ENCODE measurements around the gene AXIN1.
A peak's percentile ranks its signal among the peaks of the same experiment; 100 is the strongest.

The AXIN1 gene

DNA sequence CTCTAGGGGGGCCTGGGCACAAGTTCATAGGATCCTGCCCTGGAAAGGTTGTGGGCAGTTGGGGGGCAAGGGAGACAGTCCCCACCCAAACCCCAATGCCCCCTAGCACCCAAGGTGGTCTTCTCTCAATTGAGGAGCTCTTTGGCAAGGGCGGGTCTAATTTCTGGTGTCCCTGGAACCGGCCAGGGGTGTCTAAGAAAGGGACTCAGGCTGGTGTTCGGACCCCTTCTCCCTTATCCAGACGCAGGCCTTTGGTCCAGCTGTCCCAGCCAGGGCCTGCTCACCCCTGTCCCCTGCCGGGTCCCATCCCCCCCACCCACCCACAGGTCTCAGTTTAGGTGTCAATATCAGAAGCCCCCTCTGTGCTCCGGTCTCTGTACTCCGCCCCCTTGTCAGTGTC lies 73.0 kb downstream of the AXIN1 start:
- H3K4me3 ChIP-seq (ENCODE audit: low read depth, low read length), result no peak overlapping the region
- H3K27ac ChIP-seq, result no peak overlapping the region
- H3K9me3 ChIP-seq (ENCODE audit: control insufficient read depth, low read length), result no peaks in the 10 kb centered on the region
- TF ChIP-seq CTCF (IDR thresholded peaks at IDR 0.05), result no peak
- no peaks in the 10 kb centered on the region for H3K27me3 ChIP-seq (ENCODE audit: control insufficient read depth, insufficient read depth, low read length)
- H3K4me2 ChIP-seq (ENCODE audit: low read length), result no peak overlapping the region
- no peak overlapping the region for H3K9ac ChIP-seq
- no peak overlapping the region for H2AFZ ChIP-seq
- no peaks in the 10 kb centered on the region for H3K79me2 ChIP-seq
- H3K36me3 ChIP-seq (ENCODE audit: control insufficient read depth, insufficient read depth, low read length), result no peaks in the 10 kb centered on the region
- no peaks in the 10 kb centered on the region for H3K4me1 ChIP-seq

DNA sequence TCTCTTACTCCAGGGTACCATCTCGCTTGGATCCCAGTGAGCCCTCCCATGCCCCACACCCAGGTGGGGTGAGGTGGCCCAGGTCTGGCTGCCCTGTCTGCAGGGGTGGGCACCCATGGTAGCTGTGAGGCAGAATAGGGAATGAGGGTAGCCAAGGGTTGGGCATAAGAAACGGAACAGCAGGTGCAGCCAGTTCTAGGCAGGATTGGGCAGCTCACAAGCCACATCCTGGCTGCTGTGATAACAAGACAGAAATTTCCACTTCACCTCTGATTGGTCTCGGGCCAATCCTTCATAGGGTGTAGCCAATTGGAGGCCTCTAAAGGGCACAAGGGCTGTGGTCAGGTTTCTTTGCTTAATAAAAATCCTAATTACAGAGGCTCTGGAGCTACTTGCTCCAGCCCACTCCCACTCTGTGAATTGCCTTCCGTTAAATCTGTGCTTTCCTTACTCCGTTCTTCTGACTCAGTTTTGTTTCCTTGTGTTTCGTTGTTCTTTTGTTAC lies 73.6 kb downstream of the AXIN1 start:
- Histone ChIP-seq H3K4me1 (no peaks in the 10 kb centered on the region), H3K27ac (no peak overlapping the region), H3K27me3 (ENCODE audit: control insufficient read depth, insufficient read depth, low read length) (no peaks in the 10 kb centered on the region), H3K9ac (no peak overlapping the region), H3K4me3 (ENCODE audit: low read depth, low read length) (no peak overlapping the region), H3K79me2 (no peaks in the 10 kb centered on the region), H3K4me2 (ENCODE audit: low read length) (no peak overlapping the region), H2AFZ (no peak overlapping the region), H3K36me3 (ENCODE audit: control insufficient read depth, insufficient read depth, low read length) (no peaks in the 10 kb centered on the region), H3K9me3 (ENCODE audit: control insufficient read depth, low read length) (no peaks in the 10 kb centered on the region)
- no peak for TF ChIP-seq CTCF (IDR thresholded peaks at IDR 0.05)

- Histone ChIP-seq H3K36me3 (ENCODE audit: control insufficient read depth, insufficient read depth, low read length) (no peaks in the 10 kb centered on the region), H3K27me3 (ENCODE audit: control insufficient read depth, insufficient read depth, low read length) (no peaks in the 10 kb centered on the region), H3K4me3 (ENCODE audit: low read depth, low read length) (no peak overlapping the region), H3K4me1 (no peaks in the 10 kb centered on the region), H3K9me3 (ENCODE audit: control insufficient read depth, low read length) (no peaks in the 10 kb centered on the region), H3K79me2 (no peaks in the 10 kb centered on the region), H3K4me2 (ENCODE audit: low read length) (no peak overlapping the region), H3K27ac (no peak overlapping the region), H2AFZ (no peak overlapping the region), H3K9ac (no peak overlapping the region)
- TF ChIP-seq CTCF (IDR thresholded peaks at IDR 0.05), result no peak
These were observed 76.0 kb downstream of the AXIN1 start for GRCh38 chr16:276426-277077.

DNA sequence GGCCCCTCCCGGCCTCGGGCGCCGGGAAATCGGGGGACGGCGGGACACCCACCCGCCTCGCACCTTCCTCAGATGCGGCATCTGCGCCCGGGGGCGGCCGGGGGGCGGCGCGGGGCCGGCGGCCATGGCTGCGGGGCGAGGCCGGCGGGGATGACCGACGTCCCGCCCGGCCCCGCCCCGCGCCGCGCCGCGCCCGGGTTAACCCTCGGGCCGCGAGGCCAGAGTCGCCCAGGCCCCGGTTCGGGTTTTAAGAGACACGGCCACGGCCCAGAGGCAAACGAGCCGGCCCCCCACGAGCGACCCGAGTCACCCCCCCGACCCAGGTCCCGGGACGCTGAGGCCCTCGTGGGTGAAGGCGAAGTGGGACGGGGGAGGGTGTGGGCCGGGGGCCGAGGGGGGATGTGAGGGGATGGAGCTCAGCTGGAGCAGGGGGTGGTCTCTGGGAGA lies 76.7 kb downstream of the AXIN1 start, which contains the start of gene RGS11:
Gene RGS11 (minus strand): TSS at position 159 of the 447 bp plus-strand sequence. CDS start 33 bp downstream, at position 126.
- no peaks in the 10 kb centered on the region for H3K79me2 ChIP-seq
- no peak within 1 kb of the TSS for H3K27ac ChIP-seq
- H3K36me3 ChIP-seq (ENCODE audit: control insufficient read depth, insufficient read depth, low read length), result no peaks in the 10 kb centered on the region
- peak within 1 kb of the TSS; percentile 89 for H2AFZ ChIP-seq
- H3K27me3 ChIP-seq (ENCODE audit: control insufficient read depth, insufficient read depth, low read length), result no peaks in the 10 kb centered on the region
- TF ChIP-seq CTCF (IDR thresholded peaks at IDR 0.05), result no peak
- H3K4me1 ChIP-seq, result no peaks in the 10 kb centered on the region
- no peaks in the 10 kb centered on the region for H3K9me3 ChIP-seq (ENCODE audit: control insufficient read depth, low read length)
- H3K9ac ChIP-seq, result peak within 1 kb of the TSS; percentile 46
- H3K4me3 ChIP-seq (ENCODE audit: low read depth, low read length), result peak within 1 kb of the TSS; percentile 54
- peak within 1 kb of the TSS; percentile 83 for H3K4me2 ChIP-seq (ENCODE audit: low read length)

All from parathyroid adenoma (tissue), 2 donors.